Esophagus muscularis mucosa (tissue), 4 donors: Measurements from ENCODE around the gene AVP. TPM values are rescaled to one million over a fixed set of nuclear protein-coding genes. Genes with fewer than 3 reads are reported as not detected.
"Not testable (repeated sequence)": the region's sequence is repeated elsewhere in the genome, so short reads cannot be mapped to it uniquely, and the experiment has no call there.

ENCODE experiments used
- DNase-seq: peaks from one replicate; pipeline ENCODE4 v3.0.0-alpha.2; 2017; ENCODE audit errors: extremely low spot score
- H3K27ac ChIP-seq, 4 donors: fragments of 200-600 bp; sonication (generic); replicated peaks in 1 of 4; 1 replicate in 3 of 4; 2 replicates in 1 of 4; pipeline ENCODE4 v1.5.1; 2016 to 2019; ENCODE audit warnings: mild to moderate bottlenecking in 1 of 4
- H3K27me3 ChIP-seq, 4 donors: fragments of 200-600 bp; sonication (generic); one replicate each; pipeline versions ENCODE4 v1.5.1 to v1.6.0; 2016 to 2019
- H3K36me3 ChIP-seq, 4 donors: fragments of 200-600 bp; sonication (generic); one replicate each; pipeline ENCODE4 v1.5.1; 2016 to 2019
- H3K4me1 ChIP-seq, 4 donors: fragments of 200-600 bp; sonication (generic); one replicate each; pipeline ENCODE4 v1.5.1; 2016 to 2019
- H3K4me3 ChIP-seq, 4 donors: fragments of 200-600 bp; sonication (generic); 1 replicate in 2 of 4; 2 replicates in 2 of 4; pipeline ENCODE4 v1.5.1; 2016 to 2019; ENCODE audit warnings: mild to moderate bottlenecking in 4 of 4, moderate library complexity in 1 of 4
- H3K9me3 ChIP-seq, 4 donors: fragments of 200-600 bp; sonication (generic); 1 replicate in 3 of 4; 2 replicates in 1 of 4; pipeline ENCODE4 v1.5.1; 2016 to 2019
- CTCF ChIP-seq, 3 experiments: fragments of 200-600 bp in 2 of 3; fragments of 450-650 bp in 1 of 3; sonication (generic) in 2 of 3; IDR thresholded peaks; one replicate each; pipeline ENCODE4 v1.5.1; 2017 to 2019; ENCODE audit warnings: antibody characterized with exemption in 3 of 3, mild to moderate bottlenecking in 2 of 3, moderate library complexity in 1 of 3
- EP300 ChIP-seq: sonication (generic); formaldehyde crosslinking; IDR thresholded peaks from one replicate; pipeline ENCODE4 v1.6.1; 2017; ENCODE audit warnings: antibody characterized with exemption
- POLR2A ChIP-seq: fragments of 450-650 bp; IDR thresholded peaks from one replicate; pipeline ENCODE4 v1.6.1; 2017; ENCODE audit warnings: antibody characterized with exemption, moderate library complexity, mild to moderate bottlenecking, low read depth
- POLR2AphosphoS5 ChIP-seq, 2 donors: sonication (generic); formaldehyde crosslinking; IDR thresholded peaks; one replicate each; pipeline ENCODE4 v1.6.1; 2017; ENCODE audit warnings: antibody characterized with exemption in 2 of 2
- WGBS: methylation state at CpG from one replicate; pipeline ENCODE4 v1.1.5; 2018; 5-methylcytosine and 5-hydroxymethylcytosine counted together
- intact Hi-C: fragments of 100-400 bp; cut with DNase I; formaldehyde crosslinking; loops from one replicate; pipeline ENCODE4 v1.15.1; 2023
- total RNA-seq, 4 donors: library from RNA; depleted of rRNA; stranded (reverse); fragments of >200 nt; gene quantifications; one replicate each; pipeline versions ENCODE4 v1.1.0 to v1.2.1, GENCODE V29; 2016

AVP gene
- total RNA-seq, 4 donors from 2014 or later, result not detected

DNA sequence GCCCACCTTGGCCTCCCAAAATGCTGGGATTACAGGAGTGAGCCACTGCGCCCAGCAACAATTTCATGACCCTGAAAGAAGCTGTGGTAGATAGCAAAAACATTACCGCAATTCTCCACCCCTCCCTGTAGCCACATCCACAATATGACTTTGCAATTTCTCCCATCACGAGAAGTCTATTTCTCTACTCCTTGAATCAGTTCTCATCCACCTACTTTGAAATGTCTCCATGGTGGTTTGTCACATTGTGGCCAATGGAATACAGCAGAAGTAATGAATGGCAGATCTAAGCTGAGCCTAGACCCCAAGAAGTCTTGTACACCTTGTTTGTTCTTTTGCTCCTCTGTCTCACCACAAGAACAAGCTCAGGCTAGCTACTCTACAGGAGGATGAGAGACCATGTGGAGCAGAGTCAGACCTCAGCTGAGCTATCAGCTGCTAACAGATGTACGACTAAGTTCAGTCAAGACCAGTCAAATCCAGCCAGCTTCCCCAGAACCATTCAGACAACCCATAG lies 6.8 kb downstream of the AVP start:
- WGBS, result 68% methylated on average over 4 of the region's 4 CpGs
- DNase-seq, result no peak
- TF ChIP-seq EP300, result no peak
- TF ChIP-seq POLR2AphosphoS5 (IDR thresholded peaks at IDR 0.05), result no peak
- no peak for TF ChIP-seq CTCF (IDR thresholded peaks at IDR 0.05)
- no peak for TF ChIP-seq POLR2A
- H3K27ac ChIP-seq, result no peak overlapping the region
- H3K36me3 ChIP-seq, result no peaks in the 10 kb centered on the region
- peaks cover 0 to 64% (median 11%) of the 10 kb centered on the region in 4 donors for H3K27me3 ChIP-seq
- H3K9me3 ChIP-seq, result no peaks in the 10 kb centered on the region
- intact Hi-C loops, result no loop called here
- peaks cover 14 to 18% (median 16%) of the 10 kb centered on the region in 4 donors for H3K4me1 ChIP-seq
- no peak overlapping the region for H3K4me3 ChIP-seq

DNA sequence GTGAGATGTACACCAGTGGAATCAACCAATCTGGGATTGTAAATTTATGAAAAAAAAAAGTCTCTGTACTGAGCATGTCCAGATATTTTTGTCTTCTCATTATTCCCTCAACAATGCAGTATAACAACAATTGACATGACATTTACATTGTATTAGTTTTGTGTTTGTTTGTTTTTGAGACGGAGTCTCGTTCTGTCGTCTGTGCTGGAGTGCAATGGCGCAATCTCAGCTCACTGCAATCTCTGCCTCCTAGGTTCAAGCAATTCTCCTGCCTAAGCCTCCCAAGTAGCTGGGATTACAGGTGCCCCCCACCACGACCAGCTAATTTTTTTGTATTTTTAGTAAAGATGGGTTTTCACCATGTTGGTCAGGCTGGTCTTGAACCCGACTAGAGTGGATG lies 9.2 kb downstream of the AVP start:
- Histone ChIP-seq H3K4me1 (peaks cover 7 to 16% (median 14%) of the 10 kb centered on the region in 4 donors), H3K27me3 (peaks cover 0 to 64% (median 13%) of the 10 kb centered on the region in 4 donors)
- H3K9me3 ChIP-seq, DNase-seq, intact Hi-C loops, H3K27ac ChIP-seq, H3K36me3 ChIP-seq, H3K4me3 ChIP-seq: not testable (repeated sequence)
- whole genome bisulfite sequencing, result 75% methylated on average over 6 of the region's 6 CpGs

DNA sequence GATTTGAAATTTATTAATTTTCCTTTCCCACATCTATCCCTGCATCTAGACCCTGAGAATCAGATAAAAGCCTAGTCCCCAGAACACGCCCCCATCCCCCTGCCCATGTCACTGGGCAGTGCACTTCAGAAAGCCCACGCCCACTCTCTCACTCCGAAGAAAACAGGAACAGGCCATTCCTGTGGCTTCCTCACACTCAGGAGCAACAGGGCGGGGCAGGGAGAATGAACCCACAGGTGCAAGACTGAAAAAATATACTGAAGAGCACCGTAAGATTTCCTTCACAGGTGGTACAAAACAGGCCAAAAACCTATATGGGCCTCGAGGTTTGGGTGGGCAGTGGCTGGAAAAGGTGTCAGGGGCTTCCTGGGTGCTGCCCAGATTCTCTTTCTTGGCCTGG lies 9.7 kb downstream of the AVP start:
- no peaks in the 10 kb centered on the region for H3K36me3 ChIP-seq
- TF ChIP-seq CTCF (IDR thresholded peaks at IDR 0.05) (no peak), POLR2AphosphoS5 (IDR thresholded peaks at IDR 0.05) (no peak)
- H3K4me1 ChIP-seq, result peaks cover 7 to 16% (median 14%) of the 10 kb centered on the region in 4 donors
- H3K4me3 ChIP-seq, result no peak overlapping the region
- no peak for DNase-seq
- H3K27ac ChIP-seq, result no peak overlapping the region
- peaks cover 0 to 69% (median 13%) of the 10 kb centered on the region in 4 donors for H3K27me3 ChIP-seq
- WGBS, result 83% methylated on average over 6 of the region's 6 CpGs
- H3K9me3 ChIP-seq, result no peaks in the 10 kb centered on the region
- intact Hi-C loops, result no loop called here

DNA sequence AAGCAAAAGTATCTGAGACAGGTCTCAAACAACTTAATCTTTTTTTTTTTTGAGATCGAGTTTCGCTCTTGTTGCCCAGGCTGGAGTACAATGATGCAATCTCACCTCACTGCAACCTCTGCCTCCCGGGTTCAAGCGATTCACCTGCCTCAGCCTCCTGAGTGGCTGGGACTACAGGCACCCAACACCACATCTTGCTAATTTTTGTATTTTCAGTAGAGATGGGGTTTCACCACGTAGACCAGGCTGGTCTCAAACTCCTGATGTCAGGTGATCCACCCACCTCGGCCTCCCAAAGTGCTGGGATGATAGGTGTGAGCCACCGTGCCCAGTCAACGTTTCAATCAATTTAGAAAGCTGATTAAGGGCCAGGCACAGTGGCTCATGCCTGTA lies 11.3 kb downstream of the AVP start:
- H3K9me3 ChIP-seq, H3K4me3 ChIP-seq, H3K27ac ChIP-seq, intact Hi-C loops, H3K36me3 ChIP-seq, DNase-seq: not testable (repeated sequence)
- peaks cover 7 to 16% (median 14%) of the 10 kb centered on the region in 4 donors for H3K4me1 ChIP-seq
- WGBS, result 87% methylated on average over 8 of the region's 8 CpGs
- peaks cover 0 to 67% (median 13%) of the 10 kb centered on the region in 4 donors for H3K27me3 ChIP-seq

DNA sequence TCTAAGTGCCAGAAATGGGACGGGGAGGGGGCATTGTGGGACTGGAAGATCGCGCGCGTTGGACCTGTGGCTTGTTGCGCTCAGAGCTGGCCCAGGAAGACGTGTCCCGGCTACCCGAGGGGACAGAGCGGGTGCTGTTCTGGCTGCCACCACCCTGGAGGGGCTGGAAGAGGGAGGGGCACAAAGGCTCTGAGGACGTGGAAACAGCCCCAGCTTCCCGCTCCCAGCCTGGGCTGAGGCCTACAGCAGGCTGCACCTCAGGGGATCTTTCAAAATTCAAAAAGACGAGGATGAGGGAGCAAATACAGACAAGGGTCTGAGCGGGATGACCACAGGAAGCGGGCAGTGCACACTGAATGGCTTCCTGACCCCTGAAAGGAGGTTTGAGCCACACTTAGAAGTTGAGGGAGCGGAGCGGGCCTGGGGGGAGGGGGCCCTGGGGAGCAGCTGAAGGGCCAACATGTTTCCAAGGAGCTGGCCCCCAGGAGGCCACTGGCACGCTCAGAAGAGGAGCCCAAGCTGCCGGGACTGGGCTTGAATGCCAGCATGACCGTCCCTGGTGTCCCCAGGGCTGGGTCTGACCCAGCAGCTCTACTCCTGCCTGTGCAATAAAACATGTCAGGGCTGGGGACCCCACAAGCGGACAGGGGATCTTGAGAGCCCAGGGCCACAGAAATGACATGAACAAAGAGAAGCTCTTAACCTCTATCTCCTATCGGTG lies 11.8 kb downstream of the AVP start:
- H3K27me3 ChIP-seq, result peaks cover 0 to 67% (median 13%) of the 10 kb centered on the region in 4 donors
- no peak for DNase-seq
- TF ChIP-seq POLR2AphosphoS5 (IDR thresholded peaks at IDR 0.05), result no peak
- no peak for TF ChIP-seq EP300
- TF ChIP-seq CTCF (IDR thresholded peaks at IDR 0.05), result no peak
- TF ChIP-seq POLR2A, result no peak
- no peaks in the 10 kb centered on the region for H3K36me3 ChIP-seq
- intact Hi-C loops, result no loop called here
- no peak overlapping the region for H3K27ac ChIP-seq
- peaks cover 7 to 16% (median 14%) of the 10 kb centered on the region in 4 donors for H3K4me1 ChIP-seq
- H3K4me3 ChIP-seq, result peak overlapping the region; percentile 54 to 68 (median 56)
- 80% methylated on average over 22 of the region's 22 CpGs for WGBS
- H3K9me3 ChIP-seq, result no peaks in the 10 kb centered on the region
